BJ (cell line): ENCODE data around the gene SETD2. TPM values are rescaled to one million over a fixed set of nuclear protein-coding genes. Genes with fewer than 3 reads are reported as not detected.
A peak's percentile ranks its signal among the peaks of the same experiment; 100 is the strongest.

Experiments used
- CTCF ChIA-PET: fragments of 350-600 bp; formaldehyde crosslinking; extraction: SDS; loops from one replicate; lab custom pipeline; 2021; ENCODE audit warnings: antibody characterized with exemption, inconsistent platforms; lab: Yijun Ruan, JAX
- POLR2A ChIA-PET: fragments of 300-600 bp; sonication (Branson Sonifier 250); formaldehyde crosslinking; extraction: SDS; loops from one replicate; lab custom pipeline; 2021; ENCODE audit warnings: antibody characterized with exemption; lab: Charles Lee
- DNase-seq: peaks from one replicate; pipeline ENCODE4 v3.0.0-alpha.2; 2011; ENCODE audit warnings: low read depth
- H3K27me3 ChIP-seq: 2 replicates; pipeline ENCODE4 v1.6.0; 2011; ENCODE audit warnings: low read length; ENCODE audit not compliant: control insufficient read depth, insufficient read depth
- H3K36me3 ChIP-seq: 2 replicates; pipeline ENCODE4 v1.5.1; 2011; ENCODE audit warnings: low read length; ENCODE audit not compliant: control insufficient read depth, insufficient read depth
- H3K4me3 ChIP-seq: 2 replicates; pipeline ENCODE4 v1.5.1; 2011; ENCODE audit warnings: low read depth, mild to moderate bottlenecking, control low read depth, low read length
- polyA plus RNA-seq: library from polyadenylated mRNA; depleted of rRNA; stranded (reverse); fragments of >200 nt; gene quantifications from 2 replicates; pipeline ENCODE4 v1.2.3, GENCODE V29; 2011
- TF ChIP-seq, protein P1 (sequence below): IDR thresholded peaks from 2 replicates; pipeline ENCODE4 v1.5.1; 2011; ENCODE audit warnings: low read depth, mild to moderate bottlenecking, control low read depth, inconsistent platforms, low read length, moderate library complexity; ENCODE audit not compliant: insufficient read depth

SETD2 gene
- polyA plus RNA-seq, 1 experiment, result 12.9 TPM

DNA sequence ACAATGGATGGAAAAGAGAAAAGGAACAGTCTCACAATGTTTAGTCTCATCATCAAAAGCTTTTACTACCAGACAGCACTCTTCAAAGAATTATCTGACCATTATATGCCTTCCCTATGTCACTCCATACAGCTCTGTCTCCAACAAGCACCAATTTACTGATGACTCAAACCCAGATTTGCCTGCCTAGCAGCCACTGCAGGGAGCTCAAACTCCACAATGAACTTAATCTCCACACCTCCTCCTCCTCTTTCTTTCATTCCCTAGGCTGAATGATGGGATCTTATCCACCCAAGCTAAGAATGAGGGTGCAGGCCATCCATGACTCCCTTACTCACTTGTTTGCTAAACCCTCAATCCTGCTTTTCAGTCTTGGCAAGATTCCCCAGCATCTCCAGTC, 139.0 kb downstream of the SETD2 start:
- CTCF ChIA-PET, result no interaction called here
- peaks cover 1% of the 10 kb centered on the region; the same call in 1 of the 2 replicates for H3K36me3 ChIP-seq
- TF ChIP-seq, protein P1, sequence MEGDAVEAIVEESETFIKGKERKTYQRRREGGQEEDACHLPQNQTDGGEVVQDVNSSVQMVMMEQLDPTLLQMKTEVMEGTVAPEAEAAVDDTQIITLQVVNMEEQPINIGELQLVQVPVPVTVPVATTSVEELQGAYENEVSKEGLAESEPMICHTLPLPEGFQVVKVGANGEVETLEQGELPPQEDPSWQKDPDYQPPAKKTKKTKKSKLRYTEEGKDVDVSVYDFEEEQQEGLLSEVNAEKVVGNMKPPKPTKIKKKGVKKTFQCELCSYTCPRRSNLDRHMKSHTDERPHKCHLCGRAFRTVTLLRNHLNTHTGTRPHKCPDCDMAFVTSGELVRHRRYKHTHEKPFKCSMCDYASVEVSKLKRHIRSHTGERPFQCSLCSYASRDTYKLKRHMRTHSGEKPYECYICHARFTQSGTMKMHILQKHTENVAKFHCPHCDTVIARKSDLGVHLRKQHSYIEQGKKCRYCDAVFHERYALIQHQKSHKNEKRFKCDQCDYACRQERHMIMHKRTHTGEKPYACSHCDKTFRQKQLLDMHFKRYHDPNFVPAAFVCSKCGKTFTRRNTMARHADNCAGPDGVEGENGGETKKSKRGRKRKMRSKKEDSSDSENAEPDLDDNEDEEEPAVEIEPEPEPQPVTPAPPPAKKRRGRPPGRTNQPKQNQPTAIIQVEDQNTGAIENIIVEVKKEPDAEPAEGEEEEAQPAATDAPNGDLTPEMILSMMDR, result peak; percentile 3; the same call in 1 of the 2 replicates
- H3K27me3 ChIP-seq, result no peaks in the 10 kb centered on the region
- POLR2A ChIA-PET, result no interaction called here
- no peak overlapping the region for H3K4me3 ChIP-seq
- DNase-seq, result no peak

GRCh38 chr3:47022641-47023071, 141.3 kb downstream of the SETD2 start:
- CTCF ChIA-PET, result no interaction called here
- Histone ChIP-seq H3K27me3 (no peaks in the 10 kb centered on the region), H3K36me3 (no peaks in the 10 kb centered on the region; the same call in none of the 2 replicates), H3K4me3 (no peak overlapping the region)
- TF ChIP-seq, protein P1, result no peak
- POLR2A ChIA-PET, result no interaction called here
- no peak for DNase-seq

GRCh38 chr3:47020311-47020710, 143.6 kb downstream of the SETD2 start:
- DNase-seq, result no peak
- CTCF ChIA-PET, result interaction anchor here (0.5 to 2.4 kb wide), 4 partner anchors 97 to 343 kb away, joined by 3 to 8 read pairs (median 4); no protein-coding TSS in a partner anchor
- H3K36me3 ChIP-seq, result peaks cover under 1% of the 10 kb centered on the region
- H3K4me3 ChIP-seq, result no peak overlapping the region
- no peaks in the 10 kb centered on the region for H3K27me3 ChIP-seq
- POLR2A ChIA-PET, result no interaction called here
- TF ChIP-seq, protein P1, result no peak

- H3K36me3 ChIP-seq, result peaks cover 2% of the 10 kb centered on the region
- H3K4me3 ChIP-seq, result no peak overlapping the region
- no peak for DNase-seq
- ChIA-PET CTCF (interaction anchor here (1.6 to 2.4 kb wide), 2 partner anchors 12 to 96 kb away, joined by 5 to 8 read pairs; no protein-coding TSS in a partner anchor), POLR2A (no interaction called here)
- no peaks in the 10 kb centered on the region for H3K27me3 ChIP-seq
- TF ChIP-seq, protein P1, result no peak
Observed at GRCh38 chr3:47019201-47019600, 144.7 kb downstream of the SETD2 start.

DNA sequence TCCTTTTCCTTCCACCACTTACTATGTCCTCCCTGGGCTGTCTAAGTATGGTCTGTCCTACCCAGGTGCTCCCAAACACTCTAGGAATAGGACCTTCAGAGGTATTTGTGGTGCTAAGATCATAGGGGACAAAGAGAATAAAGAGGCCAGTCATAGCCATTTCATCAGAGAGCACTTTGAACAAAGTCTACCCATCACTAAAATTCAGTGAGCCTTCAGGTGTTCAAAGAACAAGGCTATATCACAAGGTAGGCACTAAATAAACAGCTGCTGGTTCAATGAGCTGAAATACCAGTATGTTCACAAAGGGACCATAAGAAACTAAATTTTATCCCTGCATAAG, 145.7 kb downstream of the SETD2 start:
- no peaks in the 10 kb centered on the region for H3K27me3 ChIP-seq
- H3K4me3 ChIP-seq, result no peak overlapping the region
- ChIA-PET POLR2A (interaction anchor here (0.9 kb wide), 1 partner anchor 85 kb away, joined by 3 read pairs; no protein-coding TSS in a partner anchor), CTCF (interaction anchor here (1.2 to 1.9 kb wide), 3 partner anchors 13 to 316 kb away, joined by 3 to 5 read pairs (median 5); no protein-coding TSS in a partner anchor)
- TF ChIP-seq, protein P1, result no peak
- peaks cover 6% of the 10 kb centered on the region for H3K36me3 ChIP-seq
- no peak for DNase-seq
